Activated CD4-positive, alpha-beta memory T cell treated with anti-CD3 and anti-CD28 coated beads, Interleukin-2, amount 10 ng/mL, durations not matched to agents 7 days and 5 days (primary cell): ENCODE data around the gene DEPDC5. TPM values are rescaled to one million over a fixed set of nuclear protein-coding genes. Genes with fewer than 3 reads are reported as not detected.

Experiments used
- CTCF ChIA-PET: fragments of 350-600 bp; sonication (Branson Sonifier 250); formaldehyde crosslinking; loops from one replicate; lab custom pipeline; 2021; ENCODE audit warnings: antibody characterized with exemption, inconsistent platforms; lab: Charles Lee
- POLR2A ChIA-PET: fragments of 350-600 bp; sonication (Branson Sonifier 250); formaldehyde crosslinking; loops from one replicate; lab custom pipeline; 2021; ENCODE audit warnings: antibody characterized with exemption; lab: Charles Lee
- DNase-seq: peaks from one replicate; pipeline ENCODE4 v3.0.0-alpha.2; 2020
- H3K27ac Mint-ChIP-seq: one replicate; pipeline ENCODE4 v1.8.0; 2021; ENCODE audit warnings: mild to moderate bottlenecking, mixed read lengths
- H3K27me3 Mint-ChIP-seq: one replicate; pipeline ENCODE4 v1.8.0; 2021; ENCODE audit warnings: mixed read lengths
- H3K36me3 Mint-ChIP-seq: one replicate; pipeline ENCODE4 v1.8.0; 2021; ENCODE audit warnings: low read depth, mixed read lengths
- H3K4me1 Mint-ChIP-seq: one replicate; pipeline ENCODE4 v1.8.0; 2021; ENCODE audit warnings: mixed read lengths
- H3K4me3 Mint-ChIP-seq: one replicate; pipeline ENCODE4 v1.8.0; 2021; ENCODE audit warnings: mild to moderate bottlenecking, mixed read lengths
- H3K9me3 Mint-ChIP-seq: one replicate; pipeline ENCODE4 v1.8.0; 2021; ENCODE audit warnings: mixed read lengths
- total RNA-seq, 2 experiments: library from RNA; stranded (reverse); gene quantifications; one replicate each; pipeline ENCODE4 v1.2.3, GENCODE V29; 2021

DEPDC5 gene
- total RNA-seq, 2 experiments from 2014 or later: 32.8 to 33.7 TPM

DNA sequence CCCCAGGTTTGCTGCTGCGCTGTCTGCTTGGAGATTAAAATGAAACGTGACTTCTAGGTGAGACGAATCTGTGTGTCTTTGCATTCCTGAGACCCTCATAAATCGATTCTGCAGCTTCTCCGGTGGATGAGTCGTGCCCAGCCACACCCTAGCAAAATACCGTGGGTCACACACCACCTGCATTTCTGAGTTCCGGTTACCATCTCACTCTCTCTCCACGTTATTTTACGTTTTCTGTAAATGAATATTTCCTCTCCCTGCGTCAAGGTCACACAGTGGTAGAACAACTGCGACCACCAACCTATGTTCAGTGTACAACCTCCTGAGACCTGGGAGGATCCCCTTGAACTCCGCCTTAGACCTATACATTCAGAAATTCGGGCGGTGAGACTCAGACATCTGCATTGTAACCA, 191.6 kb downstream of the DEPDC5 start:
- H3K4me1 Mint-ChIP-seq: peaks cover 42% of the 10 kb centered on the region
- ChIA-PET POLR2A (interaction anchor here (0.6 to 3.7 kb wide), 11 partner anchors 8 to 530 kb away, joined by 3 to 26 read pairs (median 3); partner anchors contain the start of genes DEPDC5 and PISD), CTCF (interaction anchor here (0.9 to 5.0 kb wide), 4 partner anchors 10 to 282 kb away, joined by 3 to 49 read pairs (median 8); partner anchors contain the start of gene PISD)
- no peak overlapping the region for H3K27ac Mint-ChIP-seq
- no peak overlapping the region for H3K4me3 Mint-ChIP-seq
- no peaks in the 10 kb centered on the region for H3K27me3 Mint-ChIP-seq
- H3K36me3 Mint-ChIP-seq: peaks cover 27% of the 10 kb centered on the region
- DNase-seq: peak; percentile 23
- no peaks in the 10 kb centered on the region for H3K9me3 Mint-ChIP-seq

GRCh38 chr22:31945971-31946680, 192.3 kb downstream of the DEPDC5 start:
- H3K27ac Mint-ChIP-seq: no peak overlapping the region
- ChIA-PET CTCF (interaction anchor here (0.9 to 5.0 kb wide), 3 partner anchors 9 to 282 kb away, joined by 3 to 49 read pairs (median 12); partner anchors contain the start of gene PISD), POLR2A (interaction anchor here (0.6 to 3.7 kb wide), 8 partner anchors 11 to 452 kb away, joined by 3 to 26 read pairs (median 8); partner anchors contain the start of genes DEPDC5 and PISD)
- no peaks in the 10 kb centered on the region for H3K9me3 Mint-ChIP-seq
- H3K4me1 Mint-ChIP-seq: peaks cover 48% of the 10 kb centered on the region
- peaks cover 32% of the 10 kb centered on the region for H3K36me3 Mint-ChIP-seq
- no peak for DNase-seq
- no peaks in the 10 kb centered on the region for H3K27me3 Mint-ChIP-seq
- H3K4me3 Mint-ChIP-seq: no peak overlapping the region

- Mint-ChIP-seq H3K27me3 (no peaks in the 10 kb centered on the region), H3K4me1 (peaks cover 55% of the 10 kb centered on the region)
These were observed 193.5 kb downstream of the DEPDC5 start for GRCh38 chr22:31947296-31947695.

GRCh38 chr22:31948002-31948401, 194.2 kb downstream of the DEPDC5 start:
- DNase-seq: no peak
- H3K27me3 Mint-ChIP-seq: no peaks in the 10 kb centered on the region
- peaks cover 45% of the 10 kb centered on the region for H3K36me3 Mint-ChIP-seq
- H3K9me3 Mint-ChIP-seq: no peaks in the 10 kb centered on the region
- no peak overlapping the region for H3K27ac Mint-ChIP-seq
- ChIA-PET CTCF (interaction anchor here (0.6 to 5.0 kb wide), 10 partner anchors 10 to 284 kb away, joined by 3 to 49 read pairs (median 3); partner anchors contain the start of gene PISD), POLR2A (interaction anchor here (0.8 to 1.9 kb wide), 4 partner anchors 10 to 286 kb away, joined by 3 to 6 read pairs (median 4); partner anchors contain the start of gene PISD)
- H3K4me1 Mint-ChIP-seq: peaks cover 61% of the 10 kb centered on the region
- H3K4me3 Mint-ChIP-seq: no peak overlapping the region

More at GRCh38 chr22:31947296-31947695, 193.5 kb downstream of the DEPDC5 start:
- no peak overlapping the region for H3K4me3 Mint-ChIP-seq
- H3K9me3 Mint-ChIP-seq: no peaks in the 10 kb centered on the region
- peaks cover 43% of the 10 kb centered on the region for H3K36me3 Mint-ChIP-seq
- H3K27ac Mint-ChIP-seq: peak overlapping the region; percentile 69
- ChIA-PET POLR2A (interaction anchor here (1.0 to 3.7 kb wide), 4 partner anchors 10 to 286 kb away, joined by 5 to 26 read pairs (median 8); partner anchors contain the start of gene PISD), CTCF (interaction anchor here (0.7 to 5.0 kb wide), 5 partner anchors 15 to 283 kb away, joined by 3 to 49 read pairs (median 5); partner anchors contain the start of gene PISD)
- peak; percentile 51 for DNase-seq

DNA sequence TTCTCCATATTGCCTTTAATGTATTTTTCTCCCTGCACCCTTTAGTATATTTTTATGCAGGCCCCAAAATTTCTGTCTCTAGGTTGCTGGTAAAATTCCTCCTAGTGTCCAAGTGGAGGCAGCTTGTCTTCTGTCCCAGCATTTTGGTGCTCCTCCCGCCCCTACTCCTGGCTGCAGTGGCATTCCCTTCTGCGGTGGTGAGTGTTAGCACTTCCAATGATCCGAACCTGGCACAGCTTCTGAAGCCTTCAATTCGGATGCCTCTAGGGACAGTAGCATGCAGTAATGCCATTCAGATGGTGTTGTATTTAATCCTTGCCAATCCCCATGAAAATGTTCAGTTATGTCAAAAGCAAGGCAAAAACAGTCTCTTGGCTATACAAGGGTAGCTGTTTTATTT, 196.4 kb downstream of the DEPDC5 start:
- Mint-ChIP-seq H3K36me3 (peaks cover 66% of the 10 kb centered on the region), H3K9me3 (no peaks in the 10 kb centered on the region), H3K4me3 (no peak overlapping the region), H3K4me1 (peaks cover 72% of the 10 kb centered on the region), H3K27ac (no peak overlapping the region), H3K27me3 (no peaks in the 10 kb centered on the region)
- DNase-seq: no peak
- ChIA-PET CTCF (interaction anchor here (0.7 to 2.6 kb wide), 6 partner anchors 11 to 287 kb away, joined by 3 to 27 read pairs (median 4); no protein-coding TSS in a partner anchor), POLR2A (interaction anchor here (0.9 to 1.6 kb wide), 3 partner anchors 10 to 285 kb away, joined by 4 to 5 read pairs (median 5); no protein-coding TSS in a partner anchor)

GRCh38 chr22:31951194-31952093, 197.6 kb downstream of the DEPDC5 start:
- DNase-seq: no peak
- Mint-ChIP-seq H3K9me3 (no peaks in the 10 kb centered on the region), H3K27me3 (no peaks in the 10 kb centered on the region), H3K27ac (peak overlapping the region; percentile 55), H3K36me3 (peaks cover 76% of the 10 kb centered on the region), H3K4me3 (no peak overlapping the region), H3K4me1 (peaks cover 83% of the 10 kb centered on the region)
- POLR2A ChIA-PET: interaction anchor here (0.9 to 1.6 kb wide), 5 partner anchors 9 to 290 kb away, joined by 3 to 5 read pairs (median 4); no protein-coding TSS in a partner anchor
- CTCF ChIA-PET: interaction anchor here (1.0 to 2.6 kb wide), 4 partner anchors 9 to 286 kb away, joined by 4 to 27 read pairs (median 12); no protein-coding TSS in a partner anchor

DNA sequence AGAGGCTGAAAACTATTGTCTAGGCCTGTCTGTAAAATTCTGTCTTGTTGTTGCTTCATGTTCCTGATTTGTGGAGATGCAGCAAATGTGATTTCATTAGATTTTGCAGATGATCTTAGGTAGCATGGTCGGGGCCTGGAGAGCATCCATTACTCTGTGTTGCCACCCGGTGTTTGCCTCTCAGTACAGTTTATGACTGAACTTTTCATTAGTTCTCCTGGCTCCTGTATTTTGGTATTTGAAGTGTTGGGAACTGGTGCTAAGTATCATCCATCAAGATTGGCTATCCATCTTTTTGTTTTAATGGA, 198.2 kb downstream of the DEPDC5 start:
- Mint-ChIP-seq H3K36me3 (peaks cover 82% of the 10 kb centered on the region), H3K27ac (peak overlapping the region; percentile 55), H3K4me3 (no peak overlapping the region), H3K4me1 (peaks cover 86% of the 10 kb centered on the region), H3K9me3 (no peaks in the 10 kb centered on the region), H3K27me3 (no peaks in the 10 kb centered on the region)
- DNase-seq: no peak
- ChIA-PET POLR2A (interaction anchor here (1.4 kb wide), 1 partner anchor 286 kb away, joined by 3 read pairs; no protein-coding TSS in a partner anchor), CTCF (interaction anchor here (1.9 to 2.1 kb wide), 2 partner anchors 19 to 286 kb away, joined by 6 to 10 read pairs; no protein-coding TSS in a partner anchor)

DNA sequence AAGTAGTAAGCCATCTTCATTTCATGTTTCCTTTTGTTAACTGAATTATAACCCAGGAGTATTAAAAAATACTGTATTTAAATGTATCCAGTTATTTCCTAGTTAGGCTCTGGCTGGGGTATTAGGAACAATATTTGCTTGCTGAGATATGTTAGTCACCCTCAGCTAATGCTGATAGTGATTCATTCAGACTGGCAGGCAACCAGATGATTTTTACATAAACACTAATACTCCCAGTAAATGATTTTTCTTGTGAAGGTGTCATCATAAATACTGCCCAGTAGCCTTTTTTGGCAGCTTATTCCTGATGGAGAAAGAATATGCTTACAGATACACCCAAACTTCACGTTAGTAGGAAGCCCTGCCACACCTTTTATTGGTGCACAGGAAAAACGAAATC, 198.7 kb downstream of the DEPDC5 start:
- Mint-ChIP-seq H3K9me3 (no peaks in the 10 kb centered on the region), H3K4me1 (peaks cover 82% of the 10 kb centered on the region), H3K27me3 (no peaks in the 10 kb centered on the region), H3K36me3 (peaks cover 85% of the 10 kb centered on the region), H3K4me3 (no peak overlapping the region), H3K27ac (peak overlapping the region; percentile 55)
- ChIA-PET CTCF (interaction anchor here (1.9 to 2.1 kb wide), 2 partner anchors 18 to 287 kb away, joined by 6 to 10 read pairs; no protein-coding TSS in a partner anchor), POLR2A (interaction anchor here (1.4 kb wide), 2 partner anchors 8 to 287 kb away, joined by 3 read pairs; partner anchors contain the start of gene YWHAH)
- DNase-seq: no peak

- ChIA-PET CTCF (interaction anchor here (1.9 to 2.1 kb wide), 2 partner anchors 17 to 288 kb away, joined by 6 to 10 read pairs; no protein-coding TSS in a partner anchor), POLR2A (interaction anchor here (1.4 kb wide), 2 partner anchors 8 to 287 kb away, joined by 3 read pairs; partner anchors contain the start of gene YWHAH)
- no peak overlapping the region for H3K4me3 Mint-ChIP-seq
- peak overlapping the region; percentile 27 for H3K27ac Mint-ChIP-seq
- peaks cover 83% of the 10 kb centered on the region for H3K4me1 Mint-ChIP-seq
- H3K9me3 Mint-ChIP-seq: no peaks in the 10 kb centered on the region
- H3K27me3 Mint-ChIP-seq: no peaks in the 10 kb centered on the region
- H3K36me3 Mint-ChIP-seq: peaks cover 85% of the 10 kb centered on the region
- DNase-seq: no peak
These were observed 199.4 kb downstream of the DEPDC5 start for GRCh38 chr22:31953261-31953660.

GRCh38 chr22:31954535-31955523, 201.0 kb downstream of the DEPDC5 start:
- Mint-ChIP-seq H3K9me3 (no peaks in the 10 kb centered on the region), H3K4me1 (peaks cover 81% of the 10 kb centered on the region), H3K4me3 (no peak overlapping the region), H3K36me3 (peaks cover 80% of the 10 kb centered on the region), H3K27ac (peak overlapping the region; percentile 28), H3K27me3 (no peaks in the 10 kb centered on the region)
- no peak for DNase-seq
- ChIA-PET POLR2A (interaction anchor here (1.2 to 5.1 kb wide), 3 partner anchors 9 to 292 kb away, joined by 4 to 26 read pairs (median 6); partner anchors contain the start of genes PISD and YWHAH), CTCF (interaction anchor here (0.7 to 1.8 kb wide), 5 partner anchors 9 to 521 kb away, joined by 3 to 14 read pairs (median 5); no protein-coding TSS in a partner anchor)
